ENCODE results near the gene SNX5. TPM values are rescaled to one million over a fixed set of nuclear protein-coding genes. Genes with fewer than 3 reads are reported as not detected.

SNX5 gene
- total RNA-seq, 1 donor from 2014 or later, result 97.3 TPM

GRCh38 chr20:17916433-17916891, 52.1 kb downstream of the SNX5 start:
- peak; percentile 22 for DNase-seq

GRCh38 chr20:17914957-17915356, 53.6 kb downstream of the SNX5 start:
- no peak for DNase-seq

GRCh38 chr20:17912916-17913315, 55.7 kb downstream of the SNX5 start:
- DNase-seq, result peak; percentile 25

GRCh38 chr20:17911927-17912326, 56.7 kb downstream of the SNX5 start:
- no peak for DNase-seq

- DNase-seq, result peak; percentile 25
Measured at GRCh38 chr20:17910828-17911294, 57.7 kb downstream of the SNX5 start.

GRCh38 chr20:17909869-17910321, 58.7 kb downstream of the SNX5 start:
- DNase-seq, result peak; percentile 30

- DNase-seq, result no peak
Measured at GRCh38 chr20:17905544-17905943, 63.0 kb downstream of the SNX5 start.

GRCh38 chr20:17904027-17904426, 64.6 kb downstream of the SNX5 start:
- no peak for DNase-seq

- DNase-seq, result no peak
Measured at GRCh38 chr20:17902531-17903083, 66.0 kb downstream of the SNX5 start.

- no peak for DNase-seq
Measured at GRCh38 chr20:17901971-17902370, 66.6 kb downstream of the SNX5 start.

GRCh38 chr20:17898548-17898994, 70.0 kb downstream of the SNX5 start:
- DNase-seq, result peak; percentile 84

GRCh38 chr20:17897566-17898307, 70.9 kb downstream of the SNX5 start:
- DNase-seq, result no peak

GRCh38 chr20:17896771-17897369, 71.7 kb downstream of the SNX5 start:
- DNase-seq, result no peak

GRCh38 chr20:17896193-17896723, 72.3 kb downstream of the SNX5 start:
- no peak for DNase-seq

- no peak for DNase-seq
Measured at GRCh38 chr20:17895641-17896171, 72.9 kb downstream of the SNX5 start.

GRCh38 chr20:17893445-17893844, 75.1 kb downstream of the SNX5 start:
- no peak for DNase-seq

- DNase-seq, result no peak
Measured at GRCh38 chr20:17892189-17892938, 76.2 kb downstream of the SNX5 start.

Small RNAs within 50 kb of the gene (small RNA-seq; reads per million reads assigned to genes)
- gene RNU6-192P (ENCODE audit: low replicate concordance) (not detected), gene SNORD17 (ENCODE audit: low replicate concordance) (451 reads per million, percentile 98 among the genes with 10 or more reads in this experiment)

Other genes with a start within 250 kb of the SNX5 start
- gene MGME1, start 224 bp upstream of the SNX5 start, total RNA-seq, result 23.3 TPM
- 1.8 TPM for gene OVOL2, start 89.1 kb upstream of the SNX5 start, total RNA-seq
- 10.4 TPM for gene KAT14, start 169.1 kb upstream of the SNX5 start, total RNA-seq
- 6.7 TPM for gene PET117, start 169.1 kb upstream of the SNX5 start, total RNA-seq

All from skin of body (tissue), 3 donors.